ENCODE results near the gene GINS1. TPM values are rescaled to one million over a fixed set of nuclear protein-coding genes. Genes with fewer than 3 reads are reported as not detected.

GINS1 gene
- total RNA-seq, 1 experiment from 2014 or later: 30.4 TPM

GRCh38 chr20:25447671-25448070, 40.2 kb downstream of the GINS1 start:
- no peak overlapping the region for H3K4me3 ChIP-seq (replicated peaks in 1 of 2; ENCODE audit: low read depth in 1 of 2, low read length in 2 of 2)
- H2AFZ ChIP-seq (ENCODE audit: low read depth, low read length, poor library complexity, severe bottlenecking): no peak overlapping the region
- H3K36me3 ChIP-seq (ENCODE audit: control insufficient read depth in 1 of 2, insufficient read depth in 2 of 2, low read length in 2 of 2): peaks cover 23 to 30% of the 10 kb centered on the region in 2 experiments; a peak in 3 of 4 replicates
- BruUV-seq (replicated peaks): no TSS peak
- CTCF ChIA-PET: no interaction called here
- intact Hi-C loops (cut with micrococcal nuclease): no loop called here
- no peak overlapping the region for H3K27ac ChIP-seq (ENCODE audit: low read depth, low read length)
- ATAC-seq: no peak
- no peaks in the 10 kb centered on the region for H3K79me2 ChIP-seq (ENCODE audit: insufficient read depth, low read length)
- no peak for TF ChIP-seq SP1 (IDR thresholded peaks at IDR 0.05; ENCODE audit: low read depth)
- TF ChIP-seq CBX3 (IDR thresholded peaks at IDR 0.05; ENCODE audit: low read depth): no peak
- TF ChIP-seq, protein P1, sequence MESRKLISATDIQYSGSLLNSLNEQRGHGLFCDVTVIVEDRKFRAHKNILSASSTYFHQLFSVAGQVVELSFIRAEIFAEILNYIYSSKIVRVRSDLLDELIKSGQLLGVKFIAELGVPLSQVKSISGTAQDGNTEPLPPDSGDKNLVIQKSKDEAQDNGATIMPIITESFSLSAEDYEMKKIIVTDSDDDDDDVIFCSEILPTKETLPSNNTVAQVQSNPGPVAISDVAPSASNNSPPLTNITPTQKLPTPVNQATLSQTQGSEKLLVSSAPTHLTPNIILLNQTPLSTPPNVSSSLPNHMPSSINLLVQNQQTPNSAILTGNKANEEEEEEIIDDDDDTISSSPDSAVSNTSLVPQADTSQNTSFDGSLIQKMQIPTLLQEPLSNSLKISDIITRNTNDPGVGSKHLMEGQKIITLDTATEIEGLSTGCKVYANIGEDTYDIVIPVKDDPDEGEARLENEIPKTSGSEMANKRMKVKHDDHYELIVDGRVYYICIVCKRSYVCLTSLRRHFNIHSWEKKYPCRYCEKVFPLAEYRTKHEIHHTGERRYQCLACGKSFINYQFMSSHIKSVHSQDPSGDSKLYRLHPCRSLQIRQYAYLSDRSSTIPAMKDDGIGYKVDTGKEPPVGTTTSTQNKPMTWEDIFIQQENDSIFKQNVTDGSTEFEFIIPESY (IDR thresholded peaks at IDR 0.05; ENCODE audit: extremely low read depth, insufficient replicate concordance, low read length): no peak
- TF ChIP-seq EZH2phosphoT487 (IDR thresholded peaks at IDR 0.05; ENCODE audit: borderline replicate concordance): no peak
- TF ChIP-seq RAD21 (IDR thresholded peaks at IDR 0.05; ENCODE audit: low read depth): no peak
- no peak for TF ChIP-seq ELF1 (IDR thresholded peaks at IDR 0.05; ENCODE audit: borderline replicate concordance, low read depth)
- no peak for TF ChIP-seq POLR2A (IDR thresholded peaks at IDR 0.05; ENCODE audit: borderline replicate concordance, extremely low read depth, insufficient read depth, insufficient read length)
- TF ChIP-seq YY1 (IDR thresholded peaks at IDR 0.05; ENCODE audit: extremely low read depth, insufficient replicate concordance, low read depth, low read length): no peak
- TF ChIP-seq TCF7L2 (IDR thresholded peaks at IDR 0.05; ENCODE audit: borderline replicate concordance, extremely low read depth, insufficient read depth, insufficient read length): no peak
- H3K9me3 ChIP-seq (ENCODE audit: control insufficient read depth in 1 of 2, insufficient read depth in 1 of 2, low read depth in 1 of 2, low read length in 2 of 2): no peaks in the 10 kb centered on the region
- no peaks in the 10 kb centered on the region for H3K9me2 ChIP-seq (ENCODE audit: insufficient read depth)
- DNase-seq (ENCODE audit: low read depth, low spot score): no peak
- H4K20me1 ChIP-seq (ENCODE audit: insufficient read depth): no peaks in the 10 kb centered on the region
- POLR2A ChIA-PET: no interaction called here
- RAD21 ChIA-PET (ENCODE audit: low non-redundant PET in 1 of 2, low total read pairs in 2 of 2, uncharacterized antibody in 2 of 2, unreplicated experiment in 2 of 2): no interaction called here
- H3K27me3 ChIP-seq (ENCODE audit: insufficient read depth, low read length): no peaks in the 10 kb centered on the region
- H3K4me1 ChIP-seq (ENCODE audit: control insufficient read depth in 1 of 2, insufficient read depth in 2 of 2, low read length in 2 of 2): peaks cover 0 to under 1% of the 10 kb centered on the region in 2 experiments; a peak in 1 of 4 replicates
- no peak overlapping the region for H3K4me2 ChIP-seq (ENCODE audit: low read length)
- H3K9ac ChIP-seq (ENCODE audit: low read length): no peak overlapping the region

All from HCT116 (cell line).